ENCODE measurements around the gene GPX2.

DNA sequence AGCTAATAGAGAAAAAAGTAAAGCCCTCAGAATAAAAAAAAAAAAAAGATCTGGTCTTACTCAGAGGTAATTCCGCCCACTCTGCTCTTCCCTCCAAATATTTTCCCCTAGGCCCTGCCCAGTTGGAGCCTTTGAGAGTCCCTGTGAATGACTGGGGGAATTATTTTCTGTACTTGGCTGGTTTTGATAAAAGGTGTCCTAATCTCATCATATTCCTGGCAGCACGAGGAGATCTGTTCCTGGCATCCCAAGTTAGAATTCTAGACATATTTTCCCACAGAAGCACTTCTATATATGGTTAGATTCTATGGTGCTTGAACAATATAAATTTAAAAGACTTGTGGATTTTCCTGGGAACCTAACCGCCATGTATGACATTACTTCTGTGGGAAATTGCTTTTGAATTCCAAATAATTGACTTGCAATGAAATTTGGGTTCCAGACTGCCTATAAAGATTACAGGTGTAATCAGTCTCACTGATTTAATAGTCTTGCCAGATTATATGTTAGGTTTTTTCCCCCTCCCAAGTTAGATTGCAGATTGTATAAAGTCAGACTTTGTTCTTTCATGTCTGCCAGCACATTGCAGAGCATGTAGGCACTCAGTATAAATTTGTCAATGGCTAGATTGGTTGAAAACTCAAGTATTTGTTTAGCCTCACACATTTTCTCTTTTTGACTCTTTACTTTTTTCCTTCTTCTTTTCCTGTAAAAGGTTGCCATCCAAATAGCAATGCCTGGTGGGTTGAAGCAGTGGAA, 12.3 kb downstream of the GPX2 start:
- no peak for TF ChIP-seq POLR2A (IDR thresholded peaks at IDR 0.05)
- TF ChIP-seq, protein P1, sequence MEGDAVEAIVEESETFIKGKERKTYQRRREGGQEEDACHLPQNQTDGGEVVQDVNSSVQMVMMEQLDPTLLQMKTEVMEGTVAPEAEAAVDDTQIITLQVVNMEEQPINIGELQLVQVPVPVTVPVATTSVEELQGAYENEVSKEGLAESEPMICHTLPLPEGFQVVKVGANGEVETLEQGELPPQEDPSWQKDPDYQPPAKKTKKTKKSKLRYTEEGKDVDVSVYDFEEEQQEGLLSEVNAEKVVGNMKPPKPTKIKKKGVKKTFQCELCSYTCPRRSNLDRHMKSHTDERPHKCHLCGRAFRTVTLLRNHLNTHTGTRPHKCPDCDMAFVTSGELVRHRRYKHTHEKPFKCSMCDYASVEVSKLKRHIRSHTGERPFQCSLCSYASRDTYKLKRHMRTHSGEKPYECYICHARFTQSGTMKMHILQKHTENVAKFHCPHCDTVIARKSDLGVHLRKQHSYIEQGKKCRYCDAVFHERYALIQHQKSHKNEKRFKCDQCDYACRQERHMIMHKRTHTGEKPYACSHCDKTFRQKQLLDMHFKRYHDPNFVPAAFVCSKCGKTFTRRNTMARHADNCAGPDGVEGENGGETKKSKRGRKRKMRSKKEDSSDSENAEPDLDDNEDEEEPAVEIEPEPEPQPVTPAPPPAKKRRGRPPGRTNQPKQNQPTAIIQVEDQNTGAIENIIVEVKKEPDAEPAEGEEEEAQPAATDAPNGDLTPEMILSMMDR (IDR thresholded peaks at IDR 0.05) = no peak

All from thyroid gland (tissue), 4 donors.